Measurements from ENCODE around the gene ASB13. TPM values are rescaled to one million over a fixed set of nuclear protein-coding genes. Genes with fewer than 3 reads are reported as not detected.
A peak's percentile ranks its signal among the peaks of the same experiment; 100 is the strongest.

Gene ASB13
- total and polyA plus RNA-seq, 2 of the 13 experiments (the other 11 are each of a cell fraction or from before 2014, with no cell fraction given) = 9.3 to 15.4 TPM

DNA sequence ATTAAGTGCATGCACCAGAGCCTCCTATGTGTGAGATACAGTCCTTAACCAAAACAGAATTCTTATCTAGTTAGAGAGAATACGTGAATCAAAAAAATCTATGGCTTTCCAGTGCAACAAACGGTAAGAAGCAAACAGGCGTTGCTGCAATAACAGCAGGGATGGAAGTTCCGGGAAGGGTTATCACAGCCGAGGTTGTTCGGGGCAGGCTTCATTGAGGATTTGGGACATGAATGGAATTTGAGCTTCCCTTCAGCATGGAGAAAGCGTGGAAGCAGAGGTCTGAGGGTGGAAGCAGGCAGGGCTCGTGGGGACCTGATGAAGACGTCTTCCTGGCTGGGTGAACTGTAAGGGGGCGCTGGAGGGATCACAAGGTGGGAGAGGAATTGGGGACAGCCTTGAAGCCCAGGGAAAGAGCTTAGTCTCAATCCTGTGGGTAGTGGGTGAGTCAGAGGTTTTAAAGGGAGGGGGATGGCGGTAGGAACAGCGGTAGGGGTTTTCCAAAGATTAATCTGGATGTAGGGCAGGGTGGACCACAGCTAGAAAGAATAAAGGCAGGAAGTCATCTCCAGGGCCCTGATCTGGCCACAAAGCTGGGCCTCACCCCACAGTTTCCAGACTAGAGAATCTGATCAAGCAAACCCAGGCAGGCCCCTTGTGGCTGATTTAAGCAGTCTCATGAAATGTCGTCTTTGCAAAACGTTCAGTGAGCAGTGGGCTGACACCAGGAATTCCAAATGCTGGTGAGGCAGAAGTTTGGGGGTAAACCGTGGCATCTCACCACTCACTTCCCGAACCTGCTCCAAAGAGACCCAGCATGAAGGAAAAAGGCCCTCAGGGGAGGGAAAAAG lies 76.5 kb downstream of the ASB13 start:
- Histone ChIP-seq H4K20me1 (ENCODE audit: insufficient read depth, low read length) (no peaks in the 10 kb centered on the region), H3K9me3 (ENCODE audit: low read length) (no peaks in the 10 kb centered on the region), H3K27ac (ENCODE audit: extremely low read length, insufficient read depth, low read length) (no peak overlapping the region), H3K4me3 (replicated peaks in 1 of 3; ENCODE audit: insufficient read depth in 1 of 3, low read depth in 2 of 3, low read length in 3 of 3) (peak overlapping the region in 2 of 3 experiments; percentile 12 to 42; a peak in 2 of 6 replicates), H3K9ac (ENCODE audit: insufficient read depth, low read depth, low read length) (no peak overlapping the region), H3K27me3 (ENCODE audit: control insufficient read depth in 1 of 2, insufficient read depth in 2 of 2, low read length in 2 of 2) (peaks cover 0 to 28% of the 10 kb centered on the region in 2 experiments; a peak in 2 of 5 replicates), H3K4me1 (ENCODE audit: insufficient read depth, low read length) (peaks cover 90% of the 10 kb centered on the region), H3K4me2 (ENCODE audit: low read depth, low read length) (peak overlapping the region; percentile 58), H2AFZ (ENCODE audit: low read length) (no peak overlapping the region), H3K79me2 (ENCODE audit: insufficient read depth, low read length) (no peaks in the 10 kb centered on the region), H3K36me3 (replicated peaks in 1 of 2; ENCODE audit: control insufficient read depth in 1 of 2, insufficient read depth in 2 of 2, low read length in 2 of 2) (no peaks in the 10 kb centered on the region)
- ChIA-PET POLR2A (no interaction called here), CTCF (ENCODE audit: low intra/inter-chr PET ratio, low total read pairs) (no interaction called here)
- ATAC-seq = peak; percentile 18
- no peak for DNase-seq (ENCODE audit: low spot score)
- intact Hi-C loops (cut with micrococcal nuclease; ENCODE audit: unreplicated experiment) = loop anchor here (5.0 kb wide), 1 partner anchor 32 kb away; no protein-coding TSS in a partner anchor
- in situ Hi-C loops (cut with HindIII; ENCODE audit: extremely low pct_ligation_motif_present, low pct_unique_long_range_greater_than_20kb) = no loop called here
- 16% methylated on average over 13 of the region's 16 CpGs for WGBS (ENCODE audit: low lambda C conversion rate)
- no peak for FAIRE-seq
- no TSS peak for BruUV-seq (replicated peaks)
- TF ChIP-seq, protein P1, sequence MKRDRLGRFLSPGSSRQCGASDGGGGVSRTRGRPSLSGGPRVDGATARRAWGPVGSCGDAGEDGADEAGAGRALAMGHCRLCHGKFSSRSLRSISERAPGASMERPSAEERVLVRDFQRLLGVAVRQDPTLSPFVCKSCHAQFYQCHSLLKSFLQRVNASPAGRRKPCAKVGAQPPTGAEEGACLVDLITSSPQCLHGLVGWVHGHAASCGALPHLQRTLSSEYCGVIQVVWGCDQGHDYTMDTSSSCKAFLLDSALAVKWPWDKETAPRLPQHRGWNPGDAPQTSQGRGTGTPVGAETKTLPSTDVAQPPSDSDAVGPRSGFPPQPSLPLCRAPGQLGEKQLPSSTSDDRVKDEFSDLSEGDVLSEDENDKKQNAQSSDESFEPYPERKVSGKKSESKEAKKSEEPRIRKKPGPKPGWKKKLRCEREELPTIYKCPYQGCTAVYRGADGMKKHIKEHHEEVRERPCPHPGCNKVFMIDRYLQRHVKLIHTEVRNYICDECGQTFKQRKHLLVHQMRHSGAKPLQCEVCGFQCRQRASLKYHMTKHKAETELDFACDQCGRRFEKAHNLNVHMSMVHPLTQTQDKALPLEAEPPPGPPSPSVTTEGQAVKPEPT (CRISPR knock-in tag; IDR thresholded peaks at IDR 0.05; ENCODE audit: low read depth) = no peak
- no peak for TF ChIP-seq ELF1 (CRISPR knock-in tag; IDR thresholded peaks at IDR 0.05)
- TF ChIP-seq, protein P2, sequence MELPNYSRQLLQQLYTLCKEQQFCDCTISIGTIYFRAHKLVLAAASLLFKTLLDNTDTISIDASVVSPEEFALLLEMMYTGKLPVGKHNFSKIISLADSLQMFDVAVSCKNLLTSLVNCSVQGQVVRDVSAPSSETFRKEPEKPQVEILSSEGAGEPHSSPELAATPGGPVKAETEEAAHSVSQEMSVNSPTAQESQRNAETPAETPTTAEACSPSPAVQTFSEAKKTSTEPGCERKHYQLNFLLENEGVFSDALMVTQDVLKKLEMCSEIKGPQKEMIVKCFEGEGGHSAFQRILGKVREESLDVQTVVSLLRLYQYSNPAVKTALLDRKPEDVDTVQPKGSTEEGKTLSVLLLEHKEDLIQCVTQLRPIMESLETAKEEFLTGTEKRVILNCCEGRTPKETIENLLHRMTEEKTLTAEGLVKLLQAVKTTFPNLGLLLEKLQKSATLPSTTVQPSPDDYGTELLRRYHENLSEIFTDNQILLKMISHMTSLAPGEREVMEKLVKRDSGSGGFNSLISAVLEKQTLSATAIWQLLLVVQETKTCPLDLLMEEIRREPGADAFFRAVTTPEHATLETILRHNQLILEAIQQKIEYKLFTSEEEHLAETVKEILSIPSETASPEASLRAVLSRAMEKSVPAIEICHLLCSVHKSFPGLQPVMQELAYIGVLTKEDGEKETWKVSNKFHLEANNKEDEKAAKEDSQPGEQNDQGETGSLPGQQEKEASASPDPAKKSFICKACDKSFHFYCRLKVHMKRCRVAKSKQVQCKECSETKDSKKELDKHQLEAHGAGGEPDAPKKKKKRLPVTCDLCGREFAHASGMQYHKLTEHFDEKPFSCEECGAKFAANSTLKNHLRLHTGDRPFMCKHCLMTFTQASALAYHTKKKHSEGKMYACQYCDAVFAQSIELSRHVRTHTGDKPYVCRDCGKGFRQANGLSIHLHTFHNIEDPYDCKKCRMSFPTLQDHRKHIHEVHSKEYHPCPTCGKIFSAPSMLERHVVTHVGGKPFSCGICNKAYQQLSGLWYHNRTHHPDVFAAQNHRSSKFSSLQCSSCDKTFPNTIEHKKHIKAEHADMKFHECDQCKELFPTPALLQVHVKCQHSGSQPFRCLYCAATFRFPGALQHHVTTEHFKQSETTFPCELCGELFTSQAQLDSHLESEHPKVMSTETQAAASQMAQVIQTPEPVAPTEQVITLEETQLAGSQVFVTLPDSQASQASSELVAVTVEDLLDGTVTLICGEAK (IDR thresholded peaks at IDR 0.05) = no peak
- TF ChIP-seq, protein P2 (CRISPR knock-in tag; IDR thresholded peaks at IDR 0.05) = no peak
- no peak for TF ChIP-seq ZNF839 (CRISPR knock-in tag; IDR thresholded peaks at IDR 0.05; ENCODE audit: borderline replicate concordance)
- no peak for TF ChIP-seq GTF3A (CRISPR knock-in tag; conservative IDR thresholded peaks at IDR 0.05)
- TF ChIP-seq, protein P3, sequence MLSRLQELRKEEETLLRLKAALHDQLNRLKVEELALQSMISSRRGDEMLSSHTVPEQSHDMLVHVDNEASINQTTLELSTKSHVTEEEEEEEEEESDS (CRISPR knock-in tag; IDR thresholded peaks at IDR 0.05; ENCODE audit: borderline replicate concordance) = no peak
- TF ChIP-seq, protein P4, sequence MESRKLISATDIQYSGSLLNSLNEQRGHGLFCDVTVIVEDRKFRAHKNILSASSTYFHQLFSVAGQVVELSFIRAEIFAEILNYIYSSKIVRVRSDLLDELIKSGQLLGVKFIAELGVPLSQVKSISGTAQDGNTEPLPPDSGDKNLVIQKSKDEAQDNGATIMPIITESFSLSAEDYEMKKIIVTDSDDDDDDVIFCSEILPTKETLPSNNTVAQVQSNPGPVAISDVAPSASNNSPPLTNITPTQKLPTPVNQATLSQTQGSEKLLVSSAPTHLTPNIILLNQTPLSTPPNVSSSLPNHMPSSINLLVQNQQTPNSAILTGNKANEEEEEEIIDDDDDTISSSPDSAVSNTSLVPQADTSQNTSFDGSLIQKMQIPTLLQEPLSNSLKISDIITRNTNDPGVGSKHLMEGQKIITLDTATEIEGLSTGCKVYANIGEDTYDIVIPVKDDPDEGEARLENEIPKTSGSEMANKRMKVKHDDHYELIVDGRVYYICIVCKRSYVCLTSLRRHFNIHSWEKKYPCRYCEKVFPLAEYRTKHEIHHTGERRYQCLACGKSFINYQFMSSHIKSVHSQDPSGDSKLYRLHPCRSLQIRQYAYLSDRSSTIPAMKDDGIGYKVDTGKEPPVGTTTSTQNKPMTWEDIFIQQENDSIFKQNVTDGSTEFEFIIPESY (CRISPR knock-in tag; IDR thresholded peaks at IDR 0.05) = peak; percentile 52; the same call in 1 of the 2 replicates
- TF ChIP-seq MTA3 (CRISPR knock-in tag; IDR thresholded peaks at IDR 0.05) = no peak
- TF ChIP-seq ZNF12 (CRISPR knock-in tag; IDR thresholded peaks at IDR 0.05) = peak; percentile 98
